Stimulated activated CD4-positive, alpha-beta T cell treated with anti-CD3 and anti-CD28 coated beads, Interleukin-1b, Interleukin-23, amount 100 ng/mL, for 24 hours (primary cell): ENCODE measurements around the gene SBSN.

Experiments
- DNase-seq, 4 experiments: peaks; one replicate each; pipeline ENCODE4 v3.0.0-alpha.2; 2020; ENCODE audit warnings: low read depth in 4 of 4, low spot score in 1 of 4

The SBSN gene

GRCh38 chr19:35509018-35509652 is 19.0 kb downstream of the SBSN start:
- DNase-seq: no peak

- DNase-seq: no peak
These were observed 20.0 kb downstream of the SBSN start for GRCh38 chr19:35508129-35508528.

- DNase-seq: no peak
These were observed 20.6 kb downstream of the SBSN start for GRCh38 chr19:35507561-35507960.

GRCh38 chr19:35506011-35506410 is 22.1 kb downstream of the SBSN start:
- no peak for DNase-seq

GRCh38 chr19:35502751-35503150 is 25.4 kb downstream of the SBSN start:
- no peak for DNase-seq

GRCh38 chr19:35501684-35502083 is 26.4 kb downstream of the SBSN start:
- DNase-seq: no peak

GRCh38 chr19:35500611-35501010 is 27.5 kb downstream of the SBSN start:
- DNase-seq: no peak

GRCh38 chr19:35498984-35499527 is 29.1 kb downstream of the SBSN start:
- no peak for DNase-seq

GRCh38 chr19:35498220-35498619 is 29.9 kb downstream of the SBSN start:
- no peak for DNase-seq

GRCh38 chr19:35497406-35497805 is 30.7 kb downstream of the SBSN start:
- DNase-seq: no peak

GRCh38 chr19:35495107-35496064 is 32.7 kb downstream of the SBSN start:
- DNase-seq: peak; percentile 52 to 81 (median 65)

- no peak for DNase-seq
These were observed 34.1 kb downstream of the SBSN start for GRCh38 chr19:35493971-35494370.

GRCh38 chr19:35491836-35492360 is 36.2 kb downstream of the SBSN start:
- DNase-seq: no peak

- no peak for DNase-seq
These were observed 37.7 kb downstream of the SBSN start, which contains the start of gene KRTDAP for GRCh38 chr19:35490364-35490763. Gene KRTDAP (minus strand): TSS chr19:35490464. CDS start chr19:35490442, 22 bp downstream.

- DNase-seq: no peak
These were observed 39.4 kb downstream of the SBSN start for GRCh38 chr19:35488677-35489076.

GRCh38 chr19:35487656-35488182 is 40.4 kb downstream of the SBSN start:
- no peak for DNase-seq

- DNase-seq: no peak
These were observed 41.8 kb downstream of the SBSN start for GRCh38 chr19:35486268-35486708.

- DNase-seq: no peak
These were observed 43.7 kb downstream of the SBSN start for GRCh38 chr19:35484252-35485036.

GRCh38 chr19:35483089-35483488 is 45.0 kb downstream of the SBSN start:
- DNase-seq: no peak

- DNase-seq: no peak
These were observed 49.1 kb downstream of the SBSN start for GRCh38 chr19:35478794-35479677.
